ENCODE data around the gene MEIOSIN. TPM values are rescaled to one million over a fixed set of nuclear protein-coding genes. Genes with fewer than 3 reads are reported as not detected.
"Not testable (repeated sequence)": the region's sequence is repeated elsewhere in the genome, so short reads cannot be mapped to it uniquely, and the experiment has no call there.

The MEIOSIN gene
- not detected in 2 replicates for total RNA-seq (2022)
- Bru-seq, nascent RNA: not detected
- percentile 3 among the genes with signal in this experiment for BruChase-seq, experiment 1, labeled RNA remaining after a 6-hour chase
- BruChase-seq, experiment 2, labeled RNA remaining after a 2-hour chase: not detected
- long read RNA-seq: 0 reads

GRCh38 chr19:45733160-45733810 lies at the start of gene MEIOSIN:
TSS of gene MEIOSIN (plus strand) at chr19:45733439. CDS start at chr19:45735377, 1,938 bp downstream.
- no peak for TF ChIP-seq CTCF (IDR thresholded peaks at IDR 0.05; ENCODE audit: unreplicated experiment)
- H3K27ac Mint-ChIP-seq (ENCODE audit: low read depth, unreplicated experiment): no peak within 1 kb of the TSS
- intact Hi-C loops (cut with micrococcal nuclease): no loop called here
- CTCF ChIA-PET: no interaction called here
- H3K9me3 Mint-ChIP-seq (ENCODE audit: unreplicated experiment): no peaks in the 10 kb centered on the region
- POLR2A ChIA-PET: interaction anchor here (0.8 to 1.4 kb wide), 4 partner anchors 16 to 37 kb away, joined by 3 to 5 read pairs (median 4); no protein-coding TSS in a partner anchor
- BruUV-seq (replicated peaks): no TSS peak
- no peak for DNase-seq (ENCODE audit: unreplicated experiment)
- H3K36me3 Mint-ChIP-seq (ENCODE audit: insufficient read depth, unreplicated experiment): peaks cover 12% of the 10 kb centered on the region
- H3K4me3 Mint-ChIP-seq (ENCODE audit: unreplicated experiment): no peak within 1 kb of the TSS
- peaks cover 8% of the 10 kb centered on the region for H3K4me1 Mint-ChIP-seq (ENCODE audit: insufficient read depth, unreplicated experiment)
- no peaks in the 10 kb centered on the region for H3K27me3 Mint-ChIP-seq (ENCODE audit: insufficient read depth, unreplicated experiment)

GRCh38 chr19:45685045-45685444 lies 48.2 kb upstream of the MEIOSIN start:
- H3K4me3 Mint-ChIP-seq (ENCODE audit: unreplicated experiment); BruUV-seq (replicated peaks); H3K9me3 Mint-ChIP-seq (ENCODE audit: unreplicated experiment); DNase-seq (ENCODE audit: unreplicated experiment); H3K27ac Mint-ChIP-seq (ENCODE audit: low read depth, unreplicated experiment); H3K27me3 Mint-ChIP-seq (ENCODE audit: insufficient read depth, unreplicated experiment): not testable (repeated sequence)
- peaks cover 52% of the 10 kb centered on the region for H3K36me3 Mint-ChIP-seq (ENCODE audit: insufficient read depth, unreplicated experiment)
- intact Hi-C loops (cut with micrococcal nuclease): loop anchor here (10.0 kb wide), 1 partner anchor 80 kb away; the partner anchor contains the start of gene GPR4
- CTCF ChIA-PET: interaction anchor here (0.6 to 1.4 kb wide), 2 partner anchors 43 to 109 kb away, joined by 3 to 5 read pairs; no protein-coding TSS in a partner anchor
- POLR2A ChIA-PET: interaction anchor here (1.2 kb wide), 1 partner anchor 68 kb away, joined by 3 read pairs; no protein-coding TSS in a partner anchor
- H3K4me1 Mint-ChIP-seq (ENCODE audit: insufficient read depth, unreplicated experiment): peaks cover 15% of the 10 kb centered on the region

- CTCF ChIA-PET: interaction anchor here (0.7 to 0.8 kb wide), 2 partner anchors 23 to 79 kb away, joined by 3 to 4 read pairs; no protein-coding TSS in a partner anchor
Observed at GRCh38 chr19:45687599-45687998, 45.6 kb upstream of the MEIOSIN start.

More at GRCh38 chr19:45687599-45687998, 45.6 kb upstream of the MEIOSIN start:
- Mint-ChIP-seq H3K9me3 (ENCODE audit: unreplicated experiment) (no peaks in the 10 kb centered on the region), H3K4me1 (ENCODE audit: insufficient read depth, unreplicated experiment) (peaks cover 4% of the 10 kb centered on the region), H3K4me3 (ENCODE audit: unreplicated experiment) (no peak overlapping the region), H3K27ac (ENCODE audit: low read depth, unreplicated experiment) (no peak overlapping the region), H3K36me3 (ENCODE audit: insufficient read depth, unreplicated experiment) (peaks cover 71% of the 10 kb centered on the region), H3K27me3 (ENCODE audit: insufficient read depth, unreplicated experiment) (no peaks in the 10 kb centered on the region)
- BruUV-seq (replicated peaks): no TSS peak
- TF ChIP-seq CTCF (IDR thresholded peaks at IDR 0.05; ENCODE audit: unreplicated experiment): no peak
- DNase-seq (ENCODE audit: unreplicated experiment): no peak
- POLR2A ChIA-PET: interaction anchor here (0.7 kb wide), 1 partner anchor 13 kb away, joined by 3 read pairs; no protein-coding TSS in a partner anchor
- intact Hi-C loops (cut with micrococcal nuclease): loop anchor here (10.0 kb wide), 1 partner anchor 83 kb away; the partner anchor contains the start of gene GPR4
